Esophagus muscularis mucosa (tissue), 4 donors: ENCODE data around the gene WDR27. TPM values are rescaled to one million over a fixed set of nuclear protein-coding genes. Genes with fewer than 3 reads are reported as not detected.

Experiments used
- DNase-seq: peaks from one replicate; pipeline ENCODE4 v3.0.0-alpha.2; 2017; ENCODE audit errors: extremely low spot score
- H3K27ac ChIP-seq, 4 donors: fragments of 200-600 bp; sonication (generic); replicated peaks in 1 of 4; 1 replicate in 3 of 4; 2 replicates in 1 of 4; pipeline ENCODE4 v1.5.1; 2016 to 2019; ENCODE audit warnings: mild to moderate bottlenecking in 1 of 4
- H3K27me3 ChIP-seq, 4 donors: fragments of 200-600 bp; sonication (generic); one replicate each; pipeline versions ENCODE4 v1.5.1 to v1.6.0; 2016 to 2019
- H3K36me3 ChIP-seq, 4 donors: fragments of 200-600 bp; sonication (generic); one replicate each; pipeline ENCODE4 v1.5.1; 2016 to 2019
- H3K4me1 ChIP-seq, 4 donors: fragments of 200-600 bp; sonication (generic); one replicate each; pipeline ENCODE4 v1.5.1; 2016 to 2019
- H3K4me3 ChIP-seq, 4 donors: fragments of 200-600 bp; sonication (generic); 1 replicate in 2 of 4; 2 replicates in 2 of 4; pipeline ENCODE4 v1.5.1; 2016 to 2019; ENCODE audit warnings: mild to moderate bottlenecking in 4 of 4, moderate library complexity in 1 of 4
- H3K9me3 ChIP-seq, 4 donors: fragments of 200-600 bp; sonication (generic); 1 replicate in 3 of 4; 2 replicates in 1 of 4; pipeline ENCODE4 v1.5.1; 2016 to 2019
- CTCF ChIP-seq, 3 experiments: fragments of 200-600 bp in 2 of 3; fragments of 450-650 bp in 1 of 3; sonication (generic) in 2 of 3; IDR thresholded peaks; one replicate each; pipeline ENCODE4 v1.5.1; 2017 to 2019; ENCODE audit warnings: antibody characterized with exemption in 3 of 3, mild to moderate bottlenecking in 2 of 3, moderate library complexity in 1 of 3
- EP300 ChIP-seq: sonication (generic); formaldehyde crosslinking; IDR thresholded peaks from one replicate; pipeline ENCODE4 v1.6.1; 2017; ENCODE audit warnings: antibody characterized with exemption
- POLR2A ChIP-seq: fragments of 450-650 bp; IDR thresholded peaks from one replicate; pipeline ENCODE4 v1.6.1; 2017; ENCODE audit warnings: antibody characterized with exemption, moderate library complexity, mild to moderate bottlenecking, low read depth
- POLR2AphosphoS5 ChIP-seq, 2 donors: sonication (generic); formaldehyde crosslinking; IDR thresholded peaks; one replicate each; pipeline ENCODE4 v1.6.1; 2017; ENCODE audit warnings: antibody characterized with exemption in 2 of 2
- WGBS: methylation state at CpG from one replicate; pipeline ENCODE4 v1.1.5; 2018; 5-methylcytosine and 5-hydroxymethylcytosine counted together
- intact Hi-C: fragments of 100-400 bp; cut with DNase I; formaldehyde crosslinking; loops from one replicate; pipeline ENCODE4 v1.15.1; 2023
- total RNA-seq, 4 donors: library from RNA; depleted of rRNA; stranded (reverse); fragments of >200 nt; gene quantifications; one replicate each; pipeline versions ENCODE4 v1.1.0 to v1.2.1, GENCODE V29; 2016

The WDR27 gene
- total RNA-seq, 4 donors from 2014 or later = 9.3 to 18.4 (median 14.4) TPM

- Histone ChIP-seq H3K27ac (no peak overlapping the region), H3K9me3 (no peaks in the 10 kb centered on the region), H3K4me1 (peaks cover 6 to 17% (median 12%) of the 10 kb centered on the region in 4 donors), H3K4me3 (no peak overlapping the region), H3K27me3 (no peaks in the 10 kb centered on the region), H3K36me3 (peaks cover 0 to 31% (median 7%) of the 10 kb centered on the region in 4 donors)
- intact Hi-C loops = no loop called here
- DNase-seq = no peak
- TF ChIP-seq POLR2AphosphoS5 (IDR thresholded peaks at IDR 0.05) (no peak), POLR2A (no peak), CTCF (IDR thresholded peaks at IDR 0.05) (no peak), EP300 (no peak)
- 92% methylated on average over 12 of the region's 12 CpGs for WGBS
These were observed 50.3 kb downstream of the WDR27 start for GRCh38 chr6:169651498-169651897.

- TF ChIP-seq POLR2A (no peak), POLR2AphosphoS5 (IDR thresholded peaks at IDR 0.05) (no peak), CTCF (IDR thresholded peaks at IDR 0.05) (no peak), EP300 (no peak)
- intact Hi-C loops = no loop called here
- no peak for DNase-seq
- H3K4me1 ChIP-seq = peaks cover 6 to 17% (median 12%) of the 10 kb centered on the region in 4 donors
- H3K4me3 ChIP-seq = no peak overlapping the region
- no peaks in the 10 kb centered on the region for H3K9me3 ChIP-seq
- H3K27ac ChIP-seq = no peak overlapping the region
- H3K36me3 ChIP-seq = peaks cover 0 to 29% (median 3%) of the 10 kb centered on the region in 4 donors
- 96% methylated on average over 4 of the region's 6 CpGs for WGBS
- H3K27me3 ChIP-seq = no peaks in the 10 kb centered on the region
These were observed 50.9 kb downstream of the WDR27 start for GRCh38 chr6:169650959-169651292.

- no peak for TF ChIP-seq EP300
- TF ChIP-seq POLR2A = no peak
- no peak for TF ChIP-seq CTCF (IDR thresholded peaks at IDR 0.05)
- TF ChIP-seq POLR2AphosphoS5 (IDR thresholded peaks at IDR 0.05) = no peak
- Histone ChIP-seq H3K4me3 (no peak overlapping the region), H3K27ac (no peak overlapping the region), H3K27me3 (no peaks in the 10 kb centered on the region), H3K4me1 (peaks cover 3 to 13% (median 8%) of the 10 kb centered on the region in 4 donors), H3K9me3 (no peaks in the 10 kb centered on the region), H3K36me3 (peaks cover 0 to 29% (median 3%) of the 10 kb centered on the region in 4 donors)
- WGBS = 95% methylated on average over 3 of the region's 3 CpGs
- DNase-seq = no peak
- intact Hi-C loops = no loop called here
These were observed 51.4 kb downstream of the WDR27 start for GRCh38 chr6:169650241-169650958.

- TF ChIP-seq CTCF (IDR thresholded peaks at IDR 0.05) (no peak), POLR2AphosphoS5 (IDR thresholded peaks at IDR 0.05) (no peak), POLR2A (no peak), EP300 (no peak)
- H3K4me3 ChIP-seq = no peak overlapping the region
- 94% methylated on average over 9 of the region's 9 CpGs for WGBS
- H3K9me3 ChIP-seq = no peaks in the 10 kb centered on the region
- intact Hi-C loops = no loop called here
- H3K27me3 ChIP-seq = no peaks in the 10 kb centered on the region
- H3K36me3 ChIP-seq = peaks cover 0 to 25% (median 3%) of the 10 kb centered on the region in 4 donors
- H3K27ac ChIP-seq = no peak overlapping the region
- H3K4me1 ChIP-seq = peaks cover 0 to 2% (median under 1%) of the 10 kb centered on the region in 4 donors
- DNase-seq = no peak
These were observed 53.2 kb downstream of the WDR27 start for GRCh38 chr6:169648617-169649016.

- WGBS = 100% methylated on average over 10 of the region's 10 CpGs
- intact Hi-C loops = no loop called here
- H3K9me3 ChIP-seq = no peaks in the 10 kb centered on the region
- peaks cover 0 to 25% (median 3%) of the 10 kb centered on the region in 4 donors for H3K36me3 ChIP-seq
- no peak overlapping the region for H3K27ac ChIP-seq
- H3K27me3 ChIP-seq = no peaks in the 10 kb centered on the region
- no peaks in the 10 kb centered on the region for H3K4me1 ChIP-seq
- TF ChIP-seq EP300 (no peak), POLR2A (no peak)
- no peak for DNase-seq
- H3K4me3 ChIP-seq = no peak overlapping the region
These were observed 53.7 kb downstream of the WDR27 start for GRCh38 chr6:169648092-169648491.
